Stimulated activated effector memory CD8-positive, alpha-beta T cell treated with anti-CD3 and anti-CD28 coated beads, Interleukin-12 subunit alpha, Interleukin-12 subunit beta, amount 100 ng/mL, for 72 hours (primary cell): Measurements from ENCODE around the gene RNF8.
"Not testable (repeated sequence)": the region's sequence is repeated elsewhere in the genome, so short reads cannot be mapped to it uniquely, and the experiment has no call there.

Experiments
- ATAC-seq: fragments of 150-1000 bp; cut with Tn5 transposase; 2 replicates; pipeline ENCODE4 v1.10.0; 2021
- DNase-seq, 2 donors: peaks; one replicate each; pipeline ENCODE4 v3.0.0; 2021 to 2022; ENCODE audit warnings: low spot score in 2 of 2
- H3K27ac Mint-ChIP-seq: one replicate; pipeline ENCODE4 v1.8.0; 2022; ENCODE audit warnings: mild to moderate bottlenecking, mixed read lengths
- H3K36me3 Mint-ChIP-seq: one replicate; pipeline ENCODE4 v1.8.0; 2022; ENCODE audit warnings: mild to moderate bottlenecking, mixed read lengths
- H3K4me1 Mint-ChIP-seq: one replicate; pipeline ENCODE4 v1.8.0; 2022; ENCODE audit warnings: mixed read lengths
- H3K4me3 Mint-ChIP-seq: one replicate; pipeline ENCODE4 v1.8.0; 2022; ENCODE audit warnings: mild to moderate bottlenecking, mixed read lengths
- H3K9me3 Mint-ChIP-seq: one replicate; pipeline ENCODE4 v1.8.0; 2022; ENCODE audit warnings: mixed read lengths

The RNF8 gene

DNA sequence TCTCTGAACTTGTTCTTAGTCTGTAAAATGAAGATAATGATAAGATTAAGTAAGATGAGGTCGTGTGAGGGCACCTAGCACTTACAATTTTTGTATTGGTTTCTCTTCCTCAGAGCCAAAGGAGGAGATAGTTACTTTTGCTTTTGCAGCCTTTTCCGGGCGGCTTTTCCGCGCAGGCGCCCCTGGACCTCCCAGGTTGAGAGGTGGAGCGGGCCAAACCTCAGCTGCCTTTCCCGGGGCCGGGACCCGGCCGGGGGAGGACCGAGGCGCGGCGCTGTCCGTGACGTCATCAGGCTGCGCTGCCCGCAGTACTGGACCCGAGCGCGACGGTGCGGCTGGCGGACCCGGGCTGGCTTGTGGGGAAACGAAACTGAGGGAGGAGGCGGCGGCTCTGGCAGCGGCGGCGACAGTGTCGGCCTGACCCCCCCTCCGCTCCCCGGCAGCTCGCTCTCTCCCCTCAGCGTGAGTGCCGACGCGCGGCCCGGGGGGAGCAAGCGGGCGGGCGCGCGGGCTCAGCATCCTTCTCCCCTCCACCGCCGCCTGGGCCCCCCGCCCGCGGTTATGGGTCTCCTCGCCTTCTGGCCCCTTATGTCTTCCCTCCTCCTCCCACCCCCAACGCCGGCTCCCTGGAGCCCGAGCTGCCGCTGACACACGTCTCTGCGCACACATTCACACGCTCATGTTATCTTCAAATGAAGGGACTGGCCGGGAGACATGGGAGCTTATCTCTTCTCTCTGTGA, 79.3 kb downstream of the RNF8 start, which contains the start of gene CMTR1:
Gene CMTR1, plus strand, starts transcription at position 306 of the 741 bp plus-strand sequence. CDS start 2,409 bp downstream, outside the sequence.
- Mint-ChIP-seq H3K27ac (peak within 1 kb of the TSS; percentile 97), H3K9me3 (no peaks in the 10 kb centered on the region), H3K36me3 (peaks cover 48% of the 10 kb centered on the region), H3K4me1 (peaks cover 34% of the 10 kb centered on the region), H3K4me3 (peak within 1 kb of the TSS; percentile 92)
- peak; percentile 97 for ATAC-seq
- DNase-seq: peak; percentile 98 to 99

DNA sequence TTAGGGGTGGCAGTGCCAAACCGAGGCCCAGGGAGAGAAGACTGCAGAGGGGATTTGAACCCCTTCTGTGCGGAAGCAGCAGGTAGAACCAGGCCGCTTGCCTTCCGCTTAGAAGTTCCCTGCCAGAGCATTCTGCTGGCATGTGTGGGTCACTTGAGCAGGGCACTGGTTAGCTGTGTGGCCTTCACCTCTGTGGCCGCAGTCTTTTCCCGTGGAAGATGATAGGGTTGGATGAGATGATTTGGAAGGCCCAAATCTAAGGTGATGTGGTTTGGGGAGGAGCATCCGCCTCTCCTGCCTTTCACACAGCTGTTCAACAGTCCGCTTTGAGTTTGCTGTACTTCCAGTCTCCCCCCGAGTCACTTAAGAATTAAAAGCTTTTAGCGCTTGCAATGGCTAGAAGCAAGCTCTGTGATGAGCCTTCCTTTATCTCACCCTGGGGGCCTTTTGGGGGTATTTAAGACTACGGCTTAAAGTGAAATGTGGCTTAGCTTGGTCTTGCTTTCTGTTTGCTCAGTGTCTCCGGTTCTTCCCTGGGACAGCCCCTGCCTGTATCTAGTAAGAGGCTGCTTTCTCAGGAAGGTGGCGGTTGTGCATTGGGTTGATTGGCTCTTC, 80.0 kb downstream of the RNF8 start:
- peak in 1 of 2 donors; percentile 26 for DNase-seq
- peaks cover 51% of the 10 kb centered on the region for H3K36me3 Mint-ChIP-seq

DNA sequence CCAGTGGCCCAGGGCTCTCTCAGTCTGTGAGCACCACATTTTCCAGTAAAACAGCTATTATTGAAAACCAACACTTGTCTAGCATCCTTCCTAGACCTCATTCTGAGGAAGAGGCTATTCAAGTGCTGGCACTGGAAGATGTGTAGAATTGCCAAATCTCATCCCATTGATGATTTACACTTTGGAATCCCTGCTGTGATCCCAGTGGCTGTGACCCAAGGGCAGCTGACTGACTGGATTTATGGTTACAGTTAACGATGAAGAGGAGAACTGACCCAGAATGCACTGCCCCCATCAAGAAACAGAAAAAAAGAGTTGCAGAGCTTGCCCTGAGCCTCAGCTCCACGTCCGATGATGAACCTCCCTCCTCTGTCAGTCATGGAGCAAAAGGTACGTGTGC, 81.6 kb downstream of the RNF8 start:
- no peak for DNase-seq

More for the DNA sequence above, 80.0 kb downstream of the RNF8 start:
- Mint-ChIP-seq H3K4me3 (peak overlapping the region; percentile 92), H3K27ac (peak overlapping the region; percentile 97), H3K9me3 (no peaks in the 10 kb centered on the region), H3K4me1 (peaks cover 34% of the 10 kb centered on the region)
- ATAC-seq: peak; percentile 46

DNA sequence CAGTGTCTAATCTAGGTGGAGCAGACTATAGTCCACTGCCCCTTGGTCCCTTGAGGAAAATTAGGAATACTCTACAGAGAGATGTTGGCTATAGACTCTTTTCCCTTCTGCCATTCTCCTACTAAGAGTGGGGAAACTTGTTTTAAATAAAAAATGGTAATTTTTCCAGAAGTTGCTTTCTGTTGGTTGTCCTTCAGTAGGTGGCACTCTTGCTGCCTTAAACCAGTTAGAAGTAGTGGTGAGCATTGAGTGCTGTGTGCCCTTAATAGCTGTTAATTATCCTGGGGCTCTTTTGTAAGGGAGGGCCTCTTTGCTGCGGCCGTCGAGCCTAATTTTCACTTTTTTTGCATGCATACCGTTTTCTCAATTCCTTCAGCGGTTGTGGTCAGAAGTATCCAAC, 82.0 kb downstream of the RNF8 start:
- H3K9me3 Mint-ChIP-seq: no peaks in the 10 kb centered on the region
- H3K36me3 Mint-ChIP-seq: peaks cover 51% of the 10 kb centered on the region
- no peak overlapping the region for H3K27ac Mint-ChIP-seq

More for the DNA sequence above, 81.6 kb downstream of the RNF8 start:
- H3K4me1 Mint-ChIP-seq: peaks cover 41% of the 10 kb centered on the region
- H3K36me3 Mint-ChIP-seq: peaks cover 51% of the 10 kb centered on the region
- no peak for ATAC-seq
- peak overlapping the region; percentile 92 for H3K4me3 Mint-ChIP-seq
- H3K27ac Mint-ChIP-seq: peak overlapping the region; percentile 97
- no peaks in the 10 kb centered on the region for H3K9me3 Mint-ChIP-seq

DNA sequence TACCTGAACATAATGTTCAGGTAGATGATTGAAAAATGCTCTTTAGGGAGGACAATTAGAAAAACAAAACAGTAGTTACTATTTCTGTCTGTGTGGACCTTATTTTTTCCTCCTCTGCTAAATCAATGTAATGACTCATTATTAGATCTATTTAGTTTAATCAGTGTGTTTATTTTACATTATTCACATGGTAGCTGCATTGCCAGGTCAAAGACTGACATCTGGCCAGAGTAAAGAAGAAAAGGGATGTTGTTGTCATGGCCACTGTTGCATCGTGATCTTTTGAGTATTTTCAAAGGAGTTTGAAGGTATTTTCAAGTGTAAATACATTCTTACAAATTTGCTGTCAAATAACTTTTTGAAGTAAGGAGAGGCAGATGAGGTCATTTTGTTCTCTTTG, 85.1 kb downstream of the RNF8 start:
- H3K4me3 Mint-ChIP-seq: no peak overlapping the region
- no peak for ATAC-seq
- no peaks in the 10 kb centered on the region for H3K9me3 Mint-ChIP-seq
- DNase-seq: no peak
- peak overlapping the region; percentile 62 for H3K27ac Mint-ChIP-seq
- peaks cover 42% of the 10 kb centered on the region for H3K36me3 Mint-ChIP-seq
- H3K4me1 Mint-ChIP-seq: peaks cover 41% of the 10 kb centered on the region

More for the DNA sequence above, 82.0 kb downstream of the RNF8 start:
- no peak for DNase-seq
- Mint-ChIP-seq H3K4me3 (no peak overlapping the region), H3K4me1 (peaks cover 41% of the 10 kb centered on the region)
- no peak for ATAC-seq

DNA sequence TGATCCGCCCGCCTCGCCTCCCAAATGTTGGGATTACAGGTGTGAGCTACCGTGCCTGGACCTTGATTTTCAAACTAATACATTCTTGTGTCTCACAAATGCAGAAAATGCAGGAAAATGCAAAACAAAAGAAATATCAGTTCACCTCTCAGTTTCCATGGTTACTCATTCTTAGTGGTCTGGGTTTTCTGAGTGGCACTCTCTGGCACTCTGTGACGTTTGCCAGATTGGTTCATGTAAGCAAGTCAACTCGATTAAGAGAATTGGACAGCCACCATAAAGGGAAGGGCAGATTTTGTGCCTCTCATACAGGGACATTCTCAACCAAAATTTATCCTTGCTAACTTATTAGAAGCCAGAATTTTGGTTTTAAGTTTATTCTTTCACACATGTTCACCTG, 87.9 kb downstream of the RNF8 start:
- Mint-ChIP-seq H3K27ac (peak overlapping the region; percentile 94), H3K9me3 (no peaks in the 10 kb centered on the region), H3K36me3 (peaks cover 54% of the 10 kb centered on the region), H3K4me3 (peak overlapping the region; percentile 52), H3K4me1 (peaks cover 25% of the 10 kb centered on the region)
- DNase-seq (no peak), ATAC-seq (peak; percentile 61)

DNA sequence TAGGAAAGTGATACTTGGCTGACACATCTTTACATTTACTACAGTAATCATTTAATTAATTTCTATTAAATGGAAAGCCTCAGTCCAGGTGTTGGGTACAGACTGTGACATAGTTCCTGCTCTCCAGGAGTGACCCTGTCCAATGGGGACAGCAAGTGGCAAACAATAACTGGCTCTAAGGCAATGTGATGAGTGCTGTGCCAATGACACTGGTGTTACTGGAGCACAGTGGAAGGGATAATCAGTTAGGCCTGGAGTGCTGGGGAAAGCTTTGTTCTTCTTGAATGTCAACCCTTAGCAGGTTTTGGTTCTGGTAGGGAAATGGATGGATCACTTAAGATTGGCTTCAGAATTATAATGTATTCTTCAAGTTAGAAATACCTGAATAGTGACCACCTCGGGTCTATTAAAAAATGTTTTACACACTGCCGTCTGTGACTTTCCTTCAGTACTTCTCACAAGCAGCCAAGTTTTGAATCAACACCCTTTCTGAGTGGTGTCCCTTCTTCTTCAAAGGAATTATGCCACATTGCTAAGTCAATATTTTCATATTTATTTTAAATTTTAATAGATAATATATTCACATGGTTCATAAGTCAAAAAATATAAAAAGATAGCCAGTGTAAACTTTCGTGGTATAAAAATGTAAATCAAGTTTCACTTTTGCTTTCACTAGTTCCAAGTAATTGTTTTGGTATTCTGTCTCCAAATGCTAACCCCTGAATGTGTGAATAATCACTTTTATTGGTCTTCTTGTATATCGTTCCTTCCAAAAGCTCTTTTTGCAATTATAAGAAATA, 88.8 kb downstream of the RNF8 start:
- peaks cover 54% of the 10 kb centered on the region for H3K36me3 Mint-ChIP-seq
- DNase-seq (no peak), ATAC-seq (peak; percentile 39)
- H3K4me1 Mint-ChIP-seq: peaks cover 20% of the 10 kb centered on the region
- no peaks in the 10 kb centered on the region for H3K9me3 Mint-ChIP-seq
- H3K27ac Mint-ChIP-seq: peak overlapping the region; percentile 94
- H3K4me3 Mint-ChIP-seq: peak overlapping the region; percentile 52

DNA sequence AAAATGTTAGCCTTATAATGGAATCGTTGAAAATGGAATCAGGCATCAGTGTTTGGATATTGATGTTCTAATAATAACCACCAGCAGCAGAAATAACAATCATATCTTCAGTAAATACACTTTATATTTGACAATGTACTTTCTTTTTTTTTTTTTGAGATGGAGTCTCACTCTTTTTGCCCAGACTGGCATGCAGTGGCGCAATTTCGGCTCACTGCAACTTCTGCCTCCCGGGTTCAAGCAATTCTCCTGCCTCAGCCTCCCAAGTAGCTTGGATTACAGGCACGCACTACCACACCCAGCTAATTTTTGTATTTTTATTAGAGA, 89.4 kb downstream of the RNF8 start:
- Mint-ChIP-seq H3K27ac (peak overlapping the region; percentile 94), H3K4me3 (peak overlapping the region; percentile 52), H3K36me3 (peaks cover 54% of the 10 kb centered on the region), H3K4me1 (peaks cover 16% of the 10 kb centered on the region)
- H3K9me3 Mint-ChIP-seq, DNase-seq, ATAC-seq: not testable (repeated sequence)
